Kidney (tissue), 14 donors: ENCODE measurements around the gene SPIRE1. TPM values are rescaled to one million over a fixed set of nuclear protein-coding genes. Genes with fewer than 3 reads are reported as not detected.

ENCODE experiments used
- DNase-seq, 5 donors: peaks; one replicate each; pipeline ENCODE4 v3.0.0-alpha.2; 2013 to 2020
- FAIRE-seq: peaks from 2 replicates; lab custom pipeline; 2012; peaks lifted over from hg19 to GRCh38; lab: Jason Lieb, UNC
- H3K27ac ChIP-seq, 2 donors: one replicate each; pipeline ENCODE4 v1.7.0; 2013; ENCODE audit warnings: low read depth in 2 of 2, low read length in 2 of 2, inconsistent platforms in 1 of 2
- H3K27me3 ChIP-seq: one replicate; pipeline ENCODE4 v1.7.1; 2013; ENCODE audit warnings: low read length, inconsistent platforms; ENCODE audit not compliant: control insufficient read depth, insufficient read depth
- H3K36me3 ChIP-seq, 3 donors: one replicate each; pipeline versions ENCODE4 v1.7.0 to v1.7.1; 2013; ENCODE audit warnings: low read length in 3 of 3, control low read depth in 1 of 3, inconsistent platforms in 1 of 3; ENCODE audit not compliant: insufficient read depth in 3 of 3, control insufficient read depth in 2 of 3
- H3K4me1 ChIP-seq, 3 donors: one replicate each; pipeline versions ENCODE4 v1.7.0 to v1.7.1; 2013; ENCODE audit warnings: low read length in 3 of 3, inconsistent platforms in 1 of 3, low read depth in 1 of 3; ENCODE audit not compliant: control insufficient read depth in 2 of 3, insufficient read depth in 2 of 3
- H3K4me3 ChIP-seq, 3 donors: one replicate each; pipeline versions ENCODE4 v1.7.0 to v1.8.1; 2013; ENCODE audit warnings: low read length in 3 of 3, control low read depth in 1 of 3, inconsistent platforms in 1 of 3
- H3K9ac ChIP-seq, 3 donors: one replicate each; pipeline versions ENCODE4 v1.7.0 to v1.7.1; 2013; ENCODE audit warnings: low read length in 3 of 3, control low read depth in 1 of 3, inconsistent platforms in 1 of 3
- H3K9me3 ChIP-seq, 3 donors: one replicate each; pipeline versions ENCODE4 v1.7.0 to v1.7.1; 2013; ENCODE audit warnings: low read length in 3 of 3, control low read depth in 1 of 3, inconsistent platforms in 1 of 3; ENCODE audit not compliant: control insufficient read depth in 2 of 3, insufficient read depth in 1 of 3
- CTCF ChIP-seq: IDR thresholded peaks from 3 replicates; pipeline ENCODE4 v1.5.1; 2012; ENCODE audit warnings: mild to moderate bottlenecking, moderate library complexity, borderline replicate concordance; ENCODE audit not compliant: insufficient read depth; ENCODE audit errors: extremely low read depth
- intact Hi-C: fragments of 100-400 bp; cut with DNase I; formaldehyde crosslinking; loops from one replicate; pipeline ENCODE4 v1.11.1; 2022
- polyA plus RNA-seq: library from polyadenylated mRNA; stranded (reverse); fragments of 350-450 nt; fragmentation: Illumina TruSeq; extraction: RNeasy Lipid Tissue Mini Kit (QIAGEN cat#74804); gene quantifications from one replicate; pipeline ENCODE4 v1.2.3, GENCODE V29; 2014; ENCODE audit warnings: low read depth, low replicate concordance; ENCODE audit not compliant: insufficient read depth
- total RNA-seq: library from RNA; stranded (reverse); fragmentation: NEBNext Ultra II Directional; extraction: Animal tissue kit (Norgen Biotek cat#: 25700); gene quantifications from one replicate; pipeline ENCODE4 v1.2.1, GENCODE V29; 2021
- donor health status: control.
- donor health status: control.
- donor health status: control.
- donor health status: control.
- donor health status: control.
- donor health status: DM: yes; HTN: yes; CAD: no.
- donor health status: Normal renal cell carcinoma (clear cell type).

Gene SPIRE1
- total and polyA plus RNA-seq, 2 donors from 2014 or later, result 12.3 to 35.1 TPM

DNA sequence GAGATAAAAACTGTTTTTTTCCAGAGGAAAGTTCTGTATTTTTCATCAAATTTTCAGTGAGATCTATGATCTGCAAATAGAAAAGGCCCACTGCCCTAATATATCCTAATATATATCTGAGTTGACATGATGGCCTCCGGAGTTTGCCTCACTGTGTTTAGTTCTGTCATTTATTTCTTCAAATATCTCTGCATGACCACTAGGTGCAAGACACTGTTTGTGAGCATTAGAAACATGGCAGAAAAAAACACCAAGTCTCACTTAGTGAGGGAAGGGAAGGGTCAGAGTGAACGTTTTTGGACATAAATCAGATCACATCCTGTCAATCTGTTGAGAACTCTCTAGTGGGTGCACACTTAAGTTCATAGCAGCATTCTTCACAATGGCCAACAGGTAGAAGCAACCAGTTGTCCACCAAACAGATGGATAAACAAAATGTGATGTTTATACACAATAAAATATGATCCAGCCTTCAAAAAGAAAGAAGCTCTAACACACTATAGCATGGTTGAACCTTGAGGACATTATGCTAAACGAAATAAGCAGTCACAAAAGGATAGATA, 53.4 kb downstream of the SPIRE1 start:
- intact Hi-C loops, result no loop called here
- FAIRE-seq, result no peak

DNA sequence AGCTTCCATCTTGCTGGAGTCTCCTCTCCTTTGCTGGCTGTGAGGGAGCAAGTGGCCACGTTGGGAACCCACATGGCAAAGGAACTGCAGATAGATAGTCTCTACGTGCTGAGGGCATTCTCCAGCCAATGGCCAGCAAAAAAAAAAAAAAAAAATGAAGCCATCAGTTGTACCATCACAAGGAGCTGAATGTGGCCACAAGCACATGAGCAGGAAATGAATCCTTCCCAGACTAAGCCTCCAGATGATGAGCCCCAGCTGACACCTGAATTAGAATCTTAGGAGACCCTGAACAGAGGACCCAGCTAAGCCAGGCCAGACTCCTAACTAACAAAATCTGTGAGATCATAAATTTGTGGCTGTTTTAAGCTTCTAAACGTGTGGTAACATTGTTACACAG, 57.9 kb downstream of the SPIRE1 start:
- Histone ChIP-seq H3K9ac (no peak overlapping the region), H3K4me3 (no peak overlapping the region), H3K27ac (no peak overlapping the region), H3K9me3 (no peaks in the 10 kb centered on the region), H3K27me3 (no peaks in the 10 kb centered on the region), H3K4me1 (peaks cover 0 to 17% (median 5%) of the 10 kb centered on the region in 3 donors), H3K36me3 (no peaks in the 10 kb centered on the region)
- no peak for DNase-seq
- no peak for FAIRE-seq
- TF ChIP-seq CTCF, result no peak
- intact Hi-C loops, result no loop called here

More for the DNA sequence above, 53.4 kb downstream of the SPIRE1 start:
- DNase-seq, result no peak
- H3K9ac ChIP-seq, result no peak overlapping the region
- no peak overlapping the region for H3K4me3 ChIP-seq
- no peaks in the 10 kb centered on the region for H3K36me3 ChIP-seq
- H3K27ac ChIP-seq, result no peak overlapping the region
- no peak for TF ChIP-seq CTCF
- no peaks in the 10 kb centered on the region for H3K27me3 ChIP-seq
- H3K9me3 ChIP-seq, result no peaks in the 10 kb centered on the region
- H3K4me1 ChIP-seq, result peaks cover 0 to 13% (median 5%) of the 10 kb centered on the region in 3 donors

- intact Hi-C loops, result no loop called here
Observed at GRCh38 chr18:12599543-12599942, 58.4 kb downstream of the SPIRE1 start.

More at GRCh38 chr18:12599543-12599942, 58.4 kb downstream of the SPIRE1 start:
- no peaks in the 10 kb centered on the region for H3K9me3 ChIP-seq
- FAIRE-seq, result no peak
- no peak for TF ChIP-seq CTCF
- H3K4me3 ChIP-seq, result no peak overlapping the region
- peaks cover 0 to 17% (median 5%) of the 10 kb centered on the region in 3 donors for H3K4me1 ChIP-seq
- no peaks in the 10 kb centered on the region for H3K36me3 ChIP-seq
- no peaks in the 10 kb centered on the region for H3K27me3 ChIP-seq
- no peak overlapping the region for H3K9ac ChIP-seq
- DNase-seq, result no peak
- H3K27ac ChIP-seq, result no peak overlapping the region
